ENCODE data around the gene SLC30A7. TPM values are rescaled to one million over a fixed set of nuclear protein-coding genes. Genes with fewer than 3 reads are reported as not detected.
"Not testable (repeated sequence)": the region's sequence is repeated elsewhere in the genome, so short reads cannot be mapped to it uniquely, and the experiment has no call there.

The SLC30A7 gene
- total RNA-seq, 1 experiment from 2014 or later: 26.6 TPM

DNA sequence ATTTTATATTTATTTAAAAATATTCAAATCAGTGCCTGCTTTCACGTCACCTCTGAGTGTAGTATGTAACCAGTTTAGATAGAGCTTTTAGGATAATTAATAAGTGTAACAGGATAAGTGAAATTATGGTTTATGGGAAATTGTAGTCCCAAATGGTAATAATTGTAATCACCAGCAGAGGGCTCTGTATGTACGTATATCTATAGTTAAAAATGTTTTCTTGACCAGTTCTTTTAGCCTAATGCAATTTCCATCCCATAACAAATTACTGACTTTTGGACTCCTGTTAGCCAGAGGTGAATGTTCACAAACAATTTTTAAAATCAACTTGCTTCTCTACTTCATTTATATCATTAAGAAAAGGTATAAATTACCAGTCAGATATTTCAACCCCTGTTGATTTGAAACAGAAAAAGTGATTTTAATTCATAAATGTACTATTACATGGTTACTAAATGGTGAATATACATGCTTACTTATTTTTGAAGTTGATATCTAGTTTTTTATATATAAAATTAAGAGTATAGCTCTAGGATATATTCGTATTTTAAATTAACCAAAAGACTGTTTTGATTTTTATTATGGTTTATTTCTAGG is 25.3 kb downstream of the SLC30A7 start:
- Histone ChIP-seq H3K36me3 (peaks cover 35% of the 10 kb centered on the region), H3K4me3 (no peak overlapping the region), H3K9me3 (no peaks in the 10 kb centered on the region), H3K27me3 (no peaks in the 10 kb centered on the region)
- no peak for DNase-seq

DNA sequence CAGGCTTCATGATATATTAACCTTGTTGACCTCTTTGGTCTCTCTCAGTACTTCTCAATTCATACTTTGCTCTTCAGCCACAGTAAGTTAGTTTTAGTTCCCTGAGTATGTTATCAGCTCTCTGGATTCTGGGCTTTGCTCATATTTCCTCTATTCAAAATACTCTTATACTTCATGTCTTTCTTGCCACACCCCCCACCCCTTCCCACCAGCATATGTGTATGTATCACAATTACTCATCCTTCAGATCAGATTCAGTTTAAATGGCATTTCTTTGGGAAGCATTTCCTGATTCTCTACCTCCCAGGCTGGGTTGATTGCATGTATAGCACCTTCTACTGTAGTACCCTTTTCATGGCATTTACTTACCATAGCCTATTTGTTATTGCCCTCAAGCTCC is 28.3 kb downstream of the SLC30A7 start:
- no peak overlapping the region for H3K4me3 ChIP-seq
- peak; percentile 4 for DNase-seq
- H3K36me3 ChIP-seq: peaks cover 35% of the 10 kb centered on the region
- no peaks in the 10 kb centered on the region for H3K9me3 ChIP-seq
- no peaks in the 10 kb centered on the region for H3K27me3 ChIP-seq

DNA sequence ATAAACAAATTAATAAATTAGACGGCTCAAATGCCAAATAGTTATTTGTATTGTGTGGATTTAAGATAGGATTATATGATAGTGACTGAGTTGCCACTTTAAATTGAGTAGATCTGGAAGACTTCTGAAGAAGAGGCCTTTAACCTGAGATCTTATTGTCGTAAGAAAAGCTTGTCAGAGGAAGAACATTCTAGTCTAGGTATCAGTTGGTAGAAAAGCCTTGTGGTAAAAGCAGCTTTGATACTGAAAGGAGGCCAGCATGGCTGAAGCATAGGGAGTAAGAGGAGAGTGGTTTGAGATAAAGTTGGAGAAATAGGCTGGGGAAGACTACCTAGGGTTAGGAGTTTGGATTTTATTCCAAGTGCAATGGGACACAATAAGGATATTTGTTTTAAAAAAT is 29.1 kb downstream of the SLC30A7 start:
- no peak for DNase-seq

DNA sequence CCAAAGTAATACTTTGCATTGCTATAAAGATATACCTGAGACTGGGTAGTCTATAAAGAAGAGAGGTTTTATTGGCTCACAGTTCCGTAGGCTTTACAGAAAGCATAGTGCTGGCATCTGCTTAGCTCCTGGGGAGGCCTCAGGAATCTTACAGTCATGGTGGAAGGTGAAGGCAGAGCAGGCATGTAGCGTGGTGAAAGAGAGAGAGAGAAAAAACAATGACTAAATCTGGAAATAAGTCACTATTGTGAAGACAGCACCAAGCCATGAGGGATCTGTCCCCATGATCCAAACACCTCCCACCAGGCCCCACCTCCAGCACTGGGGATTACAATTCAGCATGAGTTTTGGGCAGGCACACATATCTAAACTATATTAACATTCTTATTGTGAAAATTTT is 30.4 kb downstream of the SLC30A7 start:
- no peak for DNase-seq
- no peaks in the 10 kb centered on the region for H3K9me3 ChIP-seq
- peaks cover 37% of the 10 kb centered on the region for H3K36me3 ChIP-seq
- no peaks in the 10 kb centered on the region for H3K27me3 ChIP-seq
- no peak overlapping the region for H3K4me3 ChIP-seq

More for the DNA sequence above, 29.1 kb downstream of the SLC30A7 start:
- H3K9me3 ChIP-seq: no peaks in the 10 kb centered on the region
- peaks cover 35% of the 10 kb centered on the region for H3K36me3 ChIP-seq
- no peak overlapping the region for H3K4me3 ChIP-seq
- no peaks in the 10 kb centered on the region for H3K27me3 ChIP-seq

DNA sequence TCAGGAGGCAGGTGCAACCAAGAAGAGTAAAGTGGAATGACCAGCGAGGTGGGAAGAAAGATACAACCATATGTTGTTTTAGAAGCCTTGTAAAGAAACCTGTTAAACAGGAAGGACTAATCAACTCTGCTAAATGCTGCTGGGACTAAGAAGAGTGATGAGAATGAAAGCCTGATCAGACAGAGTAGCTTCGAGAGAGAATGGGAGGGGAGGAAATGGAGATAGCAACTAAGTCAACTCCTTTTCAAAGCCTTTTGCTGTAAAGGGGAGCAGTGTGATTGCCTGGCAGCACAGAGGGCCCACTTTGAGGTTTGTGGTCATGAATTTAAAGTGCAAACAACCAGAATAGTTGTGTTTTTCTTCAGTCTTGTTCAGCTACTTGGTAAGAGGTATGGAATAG is 31.4 kb downstream of the SLC30A7 start:
- Histone ChIP-seq H3K9me3 (no peaks in the 10 kb centered on the region), H3K36me3 (peaks cover 36% of the 10 kb centered on the region)
- DNase-seq: no peak

DNA sequence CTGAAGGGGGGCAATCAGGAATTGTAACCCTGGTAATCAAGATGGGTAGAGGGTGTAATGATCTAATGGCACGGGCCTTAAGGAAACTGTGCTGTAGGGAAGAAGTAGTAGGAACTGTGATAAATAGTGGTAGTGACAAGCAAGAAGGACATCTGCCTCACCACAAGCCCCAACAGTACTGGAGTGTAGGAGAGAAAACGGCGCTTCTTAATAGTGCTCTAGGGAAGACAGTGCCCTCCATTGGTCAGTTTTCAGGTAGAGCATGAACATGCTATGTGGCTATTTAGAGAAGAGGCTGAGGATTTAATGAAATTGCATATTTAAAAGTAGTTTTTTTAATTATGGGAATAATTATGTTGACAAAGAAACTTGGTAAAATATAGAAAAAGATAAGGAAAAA is 32.2 kb downstream of the SLC30A7 start:
- DNase-seq: no peak

More for the DNA sequence above, 31.4 kb downstream of the SLC30A7 start:
- Histone ChIP-seq H3K4me3 (no peak overlapping the region), H3K27me3 (no peaks in the 10 kb centered on the region)

DNA sequence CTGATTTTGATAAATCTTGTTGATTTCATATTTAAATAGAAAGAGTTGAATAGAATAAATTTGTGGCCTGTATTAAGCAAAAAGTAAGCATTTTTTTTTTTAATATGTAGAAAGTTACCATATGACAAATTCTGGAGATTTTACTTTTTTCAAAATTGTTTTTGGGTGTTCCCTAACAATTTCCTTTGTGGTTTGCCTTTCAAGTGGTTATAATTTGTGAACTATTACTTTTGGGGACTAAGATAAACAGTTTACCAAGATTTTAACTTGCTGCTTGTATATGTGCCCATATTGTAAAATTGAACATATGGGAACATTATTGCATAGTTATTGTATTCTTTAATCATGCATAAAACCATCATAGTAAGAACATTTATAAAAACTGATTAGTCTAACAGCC is 34.6 kb downstream of the SLC30A7 start:
- H3K4me3 ChIP-seq: no peak overlapping the region
- peaks cover 24% of the 10 kb centered on the region for H3K36me3 ChIP-seq
- no peak for DNase-seq
- H3K27me3 ChIP-seq: no peaks in the 10 kb centered on the region
- no peaks in the 10 kb centered on the region for H3K9me3 ChIP-seq

More for the DNA sequence above, 32.2 kb downstream of the SLC30A7 start:
- H3K4me3 ChIP-seq: no peak overlapping the region
- peaks cover 33% of the 10 kb centered on the region for H3K36me3 ChIP-seq
- no peaks in the 10 kb centered on the region for H3K27me3 ChIP-seq
- no peaks in the 10 kb centered on the region for H3K9me3 ChIP-seq

DNA sequence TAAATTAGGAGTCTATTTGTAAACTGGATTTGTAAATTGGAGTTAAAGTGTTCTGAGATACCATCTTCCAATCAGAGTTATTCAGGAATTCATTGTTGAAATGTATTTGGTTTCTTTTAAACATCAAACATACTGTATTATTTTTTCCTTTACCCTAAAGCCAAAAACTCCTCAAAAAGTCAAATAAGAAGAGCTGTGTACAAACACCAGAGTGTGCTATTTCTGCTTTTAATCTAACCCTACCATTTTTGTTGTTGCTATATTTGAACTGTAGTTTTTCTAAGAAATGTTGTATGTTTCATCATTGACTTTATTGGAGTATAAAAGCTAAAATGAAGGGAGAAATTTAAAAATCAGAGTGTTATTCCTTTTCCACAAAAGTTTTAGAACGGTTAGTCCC is 35.8 kb downstream of the SLC30A7 start:
- no peak overlapping the region for H3K4me3 ChIP-seq
- peaks cover 17% of the 10 kb centered on the region for H3K36me3 ChIP-seq
- H3K9me3 ChIP-seq: no peaks in the 10 kb centered on the region
- H3K27me3 ChIP-seq: no peaks in the 10 kb centered on the region
- DNase-seq: no peak

DNA sequence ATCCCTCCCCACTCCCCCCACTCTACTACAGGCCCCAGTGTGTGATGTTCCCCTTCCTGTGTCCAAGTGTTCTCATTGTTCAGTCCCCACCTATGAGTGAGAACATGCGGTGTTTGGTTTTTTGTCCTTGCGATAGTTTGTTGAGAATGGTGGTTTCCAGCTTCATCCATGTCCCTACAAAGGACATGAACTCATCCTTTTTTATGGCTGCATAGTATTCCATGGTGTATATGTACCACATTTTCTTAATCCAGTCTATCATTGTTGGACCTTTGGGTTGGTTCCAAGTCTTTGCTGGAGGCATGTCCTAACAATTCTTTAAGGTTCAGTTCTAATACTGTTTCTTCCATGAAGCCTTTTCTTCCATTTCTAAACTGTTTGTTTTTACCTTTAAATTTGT is 37.7 kb downstream of the SLC30A7 start:
- H3K27me3 ChIP-seq, H3K4me3 ChIP-seq, DNase-seq, H3K9me3 ChIP-seq: not testable (repeated sequence)
- H3K36me3 ChIP-seq: peaks cover 18% of the 10 kb centered on the region

DNA sequence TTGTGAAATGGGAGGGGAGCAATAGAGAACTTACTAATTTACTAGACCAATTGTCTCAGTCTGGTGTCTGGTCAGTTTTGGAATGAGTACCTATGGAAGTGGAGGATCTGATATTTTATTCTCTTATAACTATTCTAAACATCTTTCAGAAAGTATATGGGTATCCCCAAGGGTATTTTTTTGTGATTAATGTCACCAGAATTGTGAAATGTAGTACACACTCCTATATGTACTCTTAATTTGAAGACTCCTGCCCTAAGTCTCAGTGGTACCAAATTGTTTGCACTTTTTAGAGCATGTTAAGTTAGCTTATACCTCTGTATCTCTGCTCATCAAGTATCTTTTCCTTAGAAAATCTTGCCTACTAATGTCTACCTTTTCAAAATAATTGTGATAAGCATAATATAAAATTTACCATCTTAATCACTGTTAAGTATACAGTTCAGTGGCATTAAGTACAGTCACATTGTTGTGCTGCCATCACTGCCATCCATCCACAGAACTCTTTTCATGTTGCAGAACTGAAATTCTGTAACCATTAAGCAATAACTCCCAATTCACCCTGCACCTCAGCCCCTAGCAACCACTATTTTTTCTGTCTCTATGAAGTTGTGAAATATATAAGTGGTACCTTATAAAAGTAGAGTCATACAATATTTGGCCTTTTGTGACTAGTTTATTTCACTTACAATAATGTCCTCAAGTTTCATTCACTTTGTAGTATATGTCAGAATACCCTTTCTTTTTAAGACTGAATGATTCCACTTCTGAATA is 40.5 kb downstream of the SLC30A7 start:
- Histone ChIP-seq H3K36me3 (peaks cover 32% of the 10 kb centered on the region), H3K27me3 (no peaks in the 10 kb centered on the region), H3K9me3 (no peaks in the 10 kb centered on the region), H3K4me3 (no peak overlapping the region)
- no peak for DNase-seq

DNA sequence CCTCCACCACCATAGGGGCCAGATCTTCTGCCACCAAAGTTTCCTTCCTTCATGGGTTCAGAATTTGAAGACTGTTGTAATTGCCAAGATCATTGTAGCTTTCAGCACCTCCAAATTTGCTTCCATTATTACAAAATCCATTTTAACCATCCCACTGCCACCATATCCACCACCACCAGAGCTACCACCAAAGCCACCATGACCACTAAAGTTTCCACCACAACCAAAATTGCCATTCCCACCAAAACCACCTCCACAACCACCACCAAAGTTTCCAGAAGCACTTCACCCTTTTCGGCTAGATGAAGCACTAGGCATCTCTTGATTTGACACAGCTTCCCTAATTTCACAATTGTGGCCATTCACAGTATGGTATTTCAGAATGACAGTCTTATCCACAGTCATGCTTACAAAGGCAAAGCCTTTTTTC is 45.2 kb downstream of the SLC30A7 start:
- no peak for DNase-seq
- Histone ChIP-seq H3K36me3 (peaks cover 23% of the 10 kb centered on the region), H3K9me3 (no peaks in the 10 kb centered on the region)

DNA sequence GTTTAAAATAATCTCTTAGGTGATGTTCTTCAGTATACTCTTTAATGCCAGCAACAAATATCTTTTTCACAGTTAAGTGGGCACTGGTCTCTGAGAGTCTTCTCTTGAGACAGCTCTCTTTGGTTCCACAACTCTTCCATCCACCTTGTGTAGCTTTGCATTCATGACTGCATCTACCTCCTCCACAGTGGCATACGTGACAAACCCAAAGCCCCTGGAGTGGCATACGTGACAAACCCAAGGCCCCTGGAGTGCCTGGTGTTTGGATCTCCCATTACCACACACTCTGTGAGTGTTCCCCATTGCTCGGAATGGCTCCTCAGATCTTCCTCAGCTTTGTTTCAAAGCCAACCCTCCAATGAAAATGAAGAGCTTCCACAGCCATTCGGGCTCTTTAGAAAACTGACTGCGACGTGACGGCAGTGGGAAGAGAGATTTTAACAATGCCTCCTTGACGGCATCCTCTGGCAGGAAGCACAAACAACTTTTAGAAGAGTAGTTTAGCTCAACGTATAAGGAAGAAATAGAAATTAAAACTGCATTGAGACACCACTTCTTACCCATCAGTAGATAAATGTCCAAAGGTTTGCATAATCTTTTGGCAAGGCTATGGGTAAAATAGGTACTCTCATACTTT is 45.8 kb downstream of the SLC30A7 start:
- no peak for DNase-seq
- no peak overlapping the region for H3K4me3 ChIP-seq
- H3K36me3 ChIP-seq: peaks cover 28% of the 10 kb centered on the region
- H3K27me3 ChIP-seq: no peaks in the 10 kb centered on the region
- peaks cover 2% of the 10 kb centered on the region; the same call in 1 of the 2 replicates for H3K9me3 ChIP-seq

More for the DNA sequence above, 45.2 kb downstream of the SLC30A7 start:
- no peaks in the 10 kb centered on the region for H3K27me3 ChIP-seq
- no peak overlapping the region for H3K4me3 ChIP-seq

DNA sequence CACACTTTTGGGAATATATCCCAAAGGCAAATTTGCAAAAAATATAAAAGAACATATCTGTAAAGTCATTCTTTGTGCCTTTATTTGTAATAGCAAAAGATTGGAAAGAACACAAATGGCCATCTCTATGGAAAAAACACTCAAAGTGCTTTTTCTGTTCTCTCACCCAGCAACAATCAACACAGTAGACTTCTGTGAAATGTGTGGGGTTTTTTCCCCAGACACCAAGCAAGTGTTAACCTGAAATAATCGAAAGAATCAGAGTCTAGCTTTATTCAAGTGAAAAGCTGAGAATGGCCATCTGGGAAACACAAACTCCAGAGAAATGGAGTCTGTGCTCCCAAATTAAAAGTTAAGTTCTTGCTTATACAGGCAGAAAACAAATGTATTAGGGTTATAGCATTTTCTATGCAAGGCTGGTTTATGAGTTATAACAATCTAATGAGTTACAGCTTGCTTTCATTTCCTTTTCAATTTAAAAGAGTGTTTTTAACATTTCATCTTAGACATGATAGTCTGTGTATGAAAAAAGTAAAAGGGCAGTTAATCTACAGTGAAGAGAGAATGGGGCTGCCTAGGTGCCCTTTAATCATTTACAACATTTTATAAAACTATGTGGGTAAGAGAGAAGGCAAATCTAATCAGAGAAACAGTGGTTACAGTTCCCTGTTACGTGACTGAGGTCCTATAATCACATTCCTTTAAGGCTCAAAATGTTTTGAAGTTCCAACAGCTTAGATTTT is 46.6 kb downstream of the SLC30A7 start:
- Histone ChIP-seq H3K27me3 (no peaks in the 10 kb centered on the region), H3K36me3 (peaks cover 35% of the 10 kb centered on the region), H3K4me3 (no peak overlapping the region), H3K9me3 (peaks cover 2% of the 10 kb centered on the region; the same call in 1 of the 2 replicates)
- no peak for DNase-seq

DNA sequence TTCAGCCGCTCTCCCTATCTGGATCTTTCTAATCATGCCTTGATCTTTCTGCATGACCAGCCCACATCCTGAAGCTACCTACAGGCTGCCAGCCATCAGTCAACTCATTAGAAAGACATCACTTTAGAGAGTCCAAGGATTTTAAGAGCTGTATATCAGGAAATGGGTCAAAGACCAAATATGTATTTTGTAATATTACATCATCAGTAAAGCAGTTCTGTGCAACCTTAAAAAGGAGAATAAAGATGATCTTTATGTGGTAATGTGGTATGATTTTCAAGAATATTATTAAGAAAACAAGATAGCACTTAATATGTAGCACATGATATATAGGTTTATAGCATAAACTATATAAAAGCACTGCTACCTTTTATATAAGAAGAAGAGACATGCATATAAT is 47.6 kb downstream of the SLC30A7 start:
- Histone ChIP-seq H3K36me3 (peaks cover 31% of the 10 kb centered on the region), H3K27me3 (no peaks in the 10 kb centered on the region), H3K4me3 (no peak overlapping the region), H3K9me3 (peaks cover 2% of the 10 kb centered on the region; the same call in 1 of the 2 replicates)
- no peak for DNase-seq

DNA sequence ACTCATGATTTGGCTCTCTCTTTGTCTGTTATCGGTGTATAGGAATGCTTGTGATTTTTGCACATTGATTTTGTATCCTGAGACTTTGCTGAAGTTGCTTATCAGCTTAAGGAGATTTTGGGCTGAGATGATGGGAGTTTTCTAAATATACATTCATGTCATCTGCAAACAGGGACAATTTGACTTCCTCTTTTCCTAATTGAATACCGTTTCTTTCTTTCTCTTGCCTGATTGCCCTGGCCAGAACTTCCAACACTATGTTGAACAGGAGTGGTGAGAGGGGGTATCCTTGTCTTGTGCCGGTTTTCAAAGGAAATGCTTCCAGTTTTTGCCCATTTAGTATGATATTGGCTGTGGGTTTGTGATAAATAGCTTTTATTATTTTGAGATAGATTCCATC is 50.2 kb downstream of the SLC30A7 start:
- H3K4me3 ChIP-seq, H3K27me3 ChIP-seq, H3K9me3 ChIP-seq, DNase-seq: not testable (repeated sequence)
- peaks cover 24% of the 10 kb centered on the region for H3K36me3 ChIP-seq

DNA sequence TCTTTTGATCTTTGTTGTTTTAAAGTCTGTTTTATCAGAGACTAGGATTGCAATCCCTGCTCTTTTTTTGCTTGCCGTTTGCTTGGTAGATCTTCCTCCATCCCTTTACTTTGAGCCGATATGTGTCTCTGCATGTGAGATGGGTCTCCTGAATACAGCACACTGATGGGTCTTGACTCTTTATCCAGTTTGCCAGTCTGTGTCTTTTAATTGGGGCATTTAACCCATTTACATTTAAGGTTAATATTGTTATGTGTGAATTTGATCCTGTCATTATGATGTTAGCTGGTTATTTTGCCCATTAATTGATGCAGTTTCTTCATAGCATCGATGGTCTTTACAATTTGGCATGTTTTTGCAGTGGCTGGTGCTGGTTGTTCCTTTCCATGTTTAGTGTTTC is 51.9 kb downstream of the SLC30A7 start:
- not testable (repeated sequence) for H3K4me3 ChIP-seq, DNase-seq, H3K27me3 ChIP-seq, H3K9me3 ChIP-seq
- H3K36me3 ChIP-seq: peaks cover 22% of the 10 kb centered on the region
